ENCODE results near the gene DCUN1D1. TPM values are rescaled to one million over a fixed set of nuclear protein-coding genes. Genes with fewer than 3 reads are reported as not detected.

Gene DCUN1D1
- total and polyA plus RNA-seq, 8 donors, result 2.8 to 25.0 (median 16.3) TPM

- DNase-seq (no peak), FAIRE-seq (no peak)
Observed at GRCh38 chr3:182902236-182902635, 78.1 kb downstream of the DCUN1D1 start.

GRCh38 chr3:182896553-182896952, 83.8 kb downstream of the DCUN1D1 start:
- H3K4me1 ChIP-seq, result no peaks in the 10 kb centered on the region
- no peak for ATAC-seq
- intact Hi-C loops (cut with DNase I), result no loop called here
- H3K36me3 ChIP-seq, result peaks cover 0 to 9% (median 6%) of the 10 kb centered on the region in 3 donors
- no peaks in the 10 kb centered on the region for H3K9me3 ChIP-seq
- DNase-seq, result no peak
- 83 to 85% methylated on average over 2 of the region's 2 CpGs for WGBS, 2 donors
- no peak for TF ChIP-seq CTCF (IDR thresholded peaks at IDR 0.05)
- H3K4me3 ChIP-seq, result no peak overlapping the region
- H3K27ac ChIP-seq, result no peak overlapping the region
- FAIRE-seq, result peak; percentile 63
- H3K27me3 ChIP-seq, result no peaks in the 10 kb centered on the region

More at GRCh38 chr3:182902236-182902635, 78.1 kb downstream of the DCUN1D1 start:
- H3K4me1 ChIP-seq, result no peaks in the 10 kb centered on the region
- H3K27ac ChIP-seq, result no peak overlapping the region
- intact Hi-C loops (cut with DNase I), result no loop called here
- H3K36me3 ChIP-seq, result peaks cover 0 to 33% (median 9%) of the 10 kb centered on the region in 3 donors
- no peaks in the 10 kb centered on the region for H3K27me3 ChIP-seq
- H3K4me3 ChIP-seq, result no peak overlapping the region
- H3K9me3 ChIP-seq, result peaks cover 0 to 2% (median 0%) of the 10 kb centered on the region in 4 donors
- no peak for ATAC-seq
- whole genome bisulfite sequencing, 2 donors, result 69 to 71% methylated on average over 5 of the region's 5 CpGs
- no peak for TF ChIP-seq CTCF (IDR thresholded peaks at IDR 0.05)

GRCh38 chr3:182895513-182896112, 84.7 kb downstream of the DCUN1D1 start:
- no peak for TF ChIP-seq CTCF (IDR thresholded peaks at IDR 0.05)
- FAIRE-seq (no peak), DNase-seq (no peak), ATAC-seq (peak in 1 of 4 donors; percentile 11)
- Histone ChIP-seq H3K4me1 (no peaks in the 10 kb centered on the region), H3K27ac (no peak overlapping the region), H3K36me3 (peaks cover 0 to 9% (median 8%) of the 10 kb centered on the region in 3 donors), H3K27me3 (no peaks in the 10 kb centered on the region), H3K9me3 (no peaks in the 10 kb centered on the region), H3K4me3 (no peak overlapping the region)
- WGBS, 2 donors, result 44 to 48% methylated on average over 8 of the region's 8 CpGs
- intact Hi-C loops (cut with DNase I), result no loop called here

- no peak for ATAC-seq
- no peak for TF ChIP-seq CTCF (IDR thresholded peaks at IDR 0.05)
- no peak for DNase-seq
- H3K4me3 ChIP-seq, result no peak overlapping the region
- no peaks in the 10 kb centered on the region for H3K4me1 ChIP-seq
- H3K36me3 ChIP-seq, result peaks cover 0 to 4% (median 0%) of the 10 kb centered on the region in 3 donors
- FAIRE-seq, result no peak
- no peak overlapping the region for H3K27ac ChIP-seq
- intact Hi-C loops (cut with DNase I), result no loop called here
- H3K27me3 ChIP-seq, result no peaks in the 10 kb centered on the region
- WGBS, 2 donors, result 94 to 98% methylated on average over 4 of the region's 4 CpGs
- H3K9me3 ChIP-seq, result no peaks in the 10 kb centered on the region
Observed at GRCh38 chr3:182892226-182892625, 88.1 kb downstream of the DCUN1D1 start.

GRCh38 chr3:182891364-182891763, 89.0 kb downstream of the DCUN1D1 start:
- 96 to 100% methylated on average over 1 of the region's 1 CpG for WGBS, 2 donors
- intact Hi-C loops (cut with DNase I), result no loop called here
- FAIRE-seq (no peak), ATAC-seq (no peak), DNase-seq (no peak)
- peaks cover 0 to 7% (median 0%) of the 10 kb centered on the region in 3 donors for H3K4me1 ChIP-seq
- H3K27ac ChIP-seq, result no peak overlapping the region
- no peaks in the 10 kb centered on the region for H3K9me3 ChIP-seq
- TF ChIP-seq CTCF (IDR thresholded peaks at IDR 0.05), result no peak
- peaks cover 0 to 4% (median 0%) of the 10 kb centered on the region in 3 donors for H3K36me3 ChIP-seq
- no peak overlapping the region for H3K4me3 ChIP-seq
- no peaks in the 10 kb centered on the region for H3K27me3 ChIP-seq
